BLaER1 (cell line): ENCODE results near the gene GINM1.

Experiments used
- H3K27ac ChIP-seq: shearing (Covaris generic); formaldehyde crosslinking; 2 replicates; pipeline ENCODE4 v1.8.1; 2022
- H3K27me3 ChIP-seq: shearing (Covaris generic); formaldehyde crosslinking; 2 replicates; pipeline ENCODE4 v1.8.1; 2022
- H3K36me3 ChIP-seq: shearing (Covaris generic); formaldehyde crosslinking; 2 replicates; pipeline ENCODE4 v1.8.1; 2022
- H3K4me1 ChIP-seq: shearing (Covaris generic); formaldehyde crosslinking; 2 replicates; pipeline ENCODE4 v1.8.1; 2022
- H3K4me2 ChIP-seq: shearing (Covaris generic); formaldehyde crosslinking; 2 replicates; pipeline ENCODE4 v1.8.1; 2022
- H3K4me3 ChIP-seq: shearing (Covaris generic); formaldehyde crosslinking; 2 replicates; pipeline ENCODE4 v1.8.1; 2022
- H3K9ac ChIP-seq: shearing (Covaris generic); formaldehyde crosslinking; 2 replicates; pipeline ENCODE4 v1.8.1; 2022
- H3K9me3 ChIP-seq: shearing (Covaris generic); formaldehyde crosslinking; 2 replicates; pipeline ENCODE4 v1.8.1; 2022
- H4K20me1 ChIP-seq: shearing (Covaris generic); formaldehyde crosslinking; 2 replicates; pipeline ENCODE4 v1.8.1; 2022
- Cebpa-rat ChIP-seq: shearing (Covaris generic); IDR thresholded peaks from 2 replicates; pipeline ENCODE4 v1.8.1; 2022

GINM1 gene, protein sequence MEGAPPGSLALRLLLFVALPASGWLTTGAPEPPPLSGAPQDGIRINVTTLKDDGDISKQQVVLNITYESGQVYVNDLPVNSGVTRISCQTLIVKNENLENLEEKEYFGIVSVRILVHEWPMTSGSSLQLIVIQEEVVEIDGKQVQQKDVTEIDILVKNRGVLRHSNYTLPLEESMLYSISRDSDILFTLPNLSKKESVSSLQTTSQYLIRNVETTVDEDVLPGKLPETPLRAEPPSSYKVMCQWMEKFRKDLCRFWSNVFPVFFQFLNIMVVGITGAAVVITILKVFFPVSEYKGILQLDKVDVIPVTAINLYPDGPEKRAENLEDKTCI

DNA sequence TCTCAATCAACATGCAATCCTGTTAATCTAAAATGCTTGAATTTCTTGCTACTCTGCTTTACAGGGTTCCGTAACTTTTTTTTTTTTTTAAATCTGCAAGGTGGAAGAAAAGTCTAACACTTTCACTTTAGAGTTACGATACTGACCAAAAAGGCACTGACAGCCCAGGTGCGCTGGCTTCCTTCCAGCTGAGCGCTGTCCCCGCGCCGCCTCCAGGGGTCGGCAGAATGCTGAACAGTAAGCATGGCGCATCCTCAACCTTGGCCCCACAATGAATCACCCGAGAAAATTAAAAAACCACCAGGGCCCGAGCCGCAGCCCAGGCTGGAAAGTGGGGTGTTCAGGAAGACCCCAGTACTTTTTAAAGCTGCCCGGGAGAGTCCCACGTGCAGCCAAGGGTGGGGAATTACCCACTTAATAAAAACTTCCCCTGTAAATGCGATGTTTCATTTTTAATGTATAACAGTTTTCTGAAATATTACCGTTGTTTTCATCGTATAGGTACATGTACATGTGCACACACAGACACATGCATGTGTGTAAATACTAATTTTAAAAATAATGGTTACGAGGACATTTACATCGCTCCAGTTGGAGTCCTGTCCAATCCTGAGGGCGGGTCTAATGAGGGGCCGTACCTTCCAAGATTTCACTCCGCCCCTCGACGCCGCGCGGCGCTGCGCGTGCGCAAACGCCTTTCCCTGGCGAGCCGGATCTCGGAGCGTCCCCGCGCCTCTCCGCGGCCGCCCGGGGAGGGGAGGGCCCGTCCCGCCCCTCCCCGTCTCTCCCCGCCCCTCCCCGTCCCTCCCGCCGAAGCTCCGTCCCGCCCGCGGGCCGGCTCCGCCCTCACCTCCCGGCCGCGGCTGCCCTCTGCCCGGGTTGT lies at the start of gene GINM1:
Gene GINM1, plus strand, starts transcription at position 849 of the 883 bp plus-strand sequence. CDS start 40 bp downstream, outside the sequence.
- TF ChIP-seq Cebpa-rat: no peak

DNA sequence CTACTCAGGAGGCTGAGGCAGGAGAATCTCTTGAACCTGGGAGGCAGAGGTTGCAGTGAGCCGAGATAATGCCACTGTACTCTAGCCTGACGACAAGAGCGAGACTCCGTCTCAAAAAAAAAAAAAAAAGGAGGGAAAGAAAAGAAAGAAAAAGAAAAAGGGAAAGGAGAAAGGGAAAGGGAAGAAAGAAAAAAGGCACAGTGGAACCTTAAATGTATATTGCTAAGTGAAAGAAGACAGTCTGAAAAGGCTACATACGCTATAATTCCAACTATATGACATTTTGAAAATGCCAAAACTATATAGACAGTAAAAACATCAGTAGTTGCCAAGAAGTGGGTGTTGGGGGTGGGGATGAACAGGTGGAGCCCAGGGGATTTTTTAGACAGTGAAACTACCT lies 36.5 kb upstream of the GINM1 start:
- Histone ChIP-seq H3K9ac (no peak overlapping the region), H3K27me3 (no peaks in the 10 kb centered on the region), H3K4me2 (no peak overlapping the region), H3K4me3 (no peak overlapping the region), H3K36me3 (peaks cover 95% of the 10 kb centered on the region), H3K4me1 (no peaks in the 10 kb centered on the region), H3K9me3 (no peaks in the 10 kb centered on the region), H3K27ac (no peak overlapping the region), H4K20me1 (0 out of 2 replicates have a peak, but pooled peaks cover 10% of the 10 kb centered on the region)
- TF ChIP-seq Cebpa-rat: no peak

More for the DNA sequence above, at the start of gene GINM1:
- H3K27me3 ChIP-seq: no peaks in the 10 kb centered on the region
- peak within 1 kb of the TSS; percentile 99 for H3K4me3 ChIP-seq
- H4K20me1 ChIP-seq: peaks cover 38% of the 10 kb centered on the region
- H3K9me3 ChIP-seq: no peaks in the 10 kb centered on the region
- peak within 1 kb of the TSS; percentile 94 for H3K9ac ChIP-seq
- no peaks in the 10 kb centered on the region for H3K36me3 ChIP-seq
- H3K4me1 ChIP-seq: peaks cover 21% of the 10 kb centered on the region
- H3K4me2 ChIP-seq: peak within 1 kb of the TSS; percentile 84
- peak within 1 kb of the TSS; percentile 87 for H3K27ac ChIP-seq

DNA sequence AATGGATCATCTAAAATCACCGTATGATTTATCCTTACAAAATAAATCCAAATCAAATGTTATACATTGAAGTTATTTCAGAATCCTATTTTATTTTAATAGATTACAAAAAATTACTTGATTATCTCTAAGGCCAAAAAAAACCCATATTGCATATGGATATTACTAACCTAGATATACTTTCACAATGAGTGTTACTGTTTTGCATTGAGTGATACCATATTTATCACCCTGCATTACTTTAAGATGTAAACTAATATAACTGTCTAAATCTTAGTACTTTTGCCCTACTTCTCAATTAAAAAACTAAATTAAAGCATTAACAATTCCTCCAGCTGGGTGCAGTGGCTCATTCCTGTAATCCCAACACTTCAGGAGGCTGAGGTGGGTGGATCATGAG lies 31.4 kb upstream of the GINM1 start:
- Histone ChIP-seq H3K9me3 (no peaks in the 10 kb centered on the region), H3K36me3 (peaks cover 100% of the 10 kb centered on the region), H3K27ac (no peak overlapping the region), H3K4me3 (no peak overlapping the region), H3K9ac (no peak overlapping the region), H3K4me2 (no peak overlapping the region), H3K27me3 (no peaks in the 10 kb centered on the region), H3K4me1 (no peaks in the 10 kb centered on the region), H4K20me1 (peaks cover 24% of the 10 kb centered on the region; the same call in 1 of the 2 replicates)
- TF ChIP-seq Cebpa-rat: no peak

DNA sequence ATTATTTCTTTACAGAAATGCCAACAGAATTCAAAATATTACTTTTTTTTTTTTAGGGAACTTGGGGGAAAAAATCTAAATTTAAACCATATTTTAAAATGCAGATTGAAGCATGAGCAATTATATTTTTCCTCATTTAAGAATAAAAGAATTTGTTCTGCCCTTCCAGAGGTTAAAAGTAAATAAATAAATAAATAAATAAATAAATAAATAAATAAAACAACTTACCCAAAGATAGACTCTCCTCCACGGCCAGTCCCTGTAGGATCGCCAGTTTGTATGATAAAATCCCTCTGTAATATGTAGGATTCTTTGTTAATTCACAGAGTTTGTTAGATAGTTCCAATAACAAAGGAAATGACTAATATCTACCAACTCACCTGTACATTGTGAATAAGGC lies 25.0 kb upstream of the GINM1 start:
- H3K36me3 ChIP-seq: peaks cover 48% of the 10 kb centered on the region
- H3K4me1 ChIP-seq: peaks cover 24% of the 10 kb centered on the region
- no peak overlapping the region for H3K9ac ChIP-seq
- TF ChIP-seq Cebpa-rat: no peak
- no peak overlapping the region for H3K27ac ChIP-seq
- H4K20me1 ChIP-seq: peaks cover 56% of the 10 kb centered on the region
- no peak overlapping the region for H3K4me2 ChIP-seq
- H3K27me3 ChIP-seq: no peaks in the 10 kb centered on the region
- H3K4me3 ChIP-seq: no peak overlapping the region
- H3K9me3 ChIP-seq: no peaks in the 10 kb centered on the region

DNA sequence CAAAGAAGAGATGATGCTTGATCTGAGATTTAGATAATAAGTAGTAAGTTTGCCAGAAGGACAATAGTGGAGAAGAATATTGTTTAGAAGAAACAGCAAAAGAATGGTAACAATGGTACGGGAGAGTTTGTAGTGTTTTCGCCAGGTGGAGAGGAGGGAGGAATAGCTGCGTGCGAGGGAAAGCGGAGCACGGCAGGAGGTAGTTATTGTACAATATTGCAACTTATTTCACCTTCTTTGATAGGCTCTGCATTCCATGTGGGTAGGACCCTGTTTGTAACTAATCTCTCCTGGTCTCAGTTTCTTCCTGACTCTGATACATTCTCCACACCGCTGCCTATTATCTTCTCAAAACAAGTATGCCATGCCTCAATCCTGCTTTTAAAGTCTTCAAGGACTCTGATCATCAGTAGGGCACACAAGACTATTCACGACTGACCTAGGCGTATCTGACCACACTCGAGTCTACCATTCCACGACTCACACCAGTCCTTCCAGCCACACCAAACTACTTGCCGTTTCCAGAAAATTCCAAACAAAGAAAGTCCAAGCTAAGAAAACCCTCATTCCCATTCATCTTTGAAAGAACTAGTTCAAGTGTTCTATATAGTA lies 21.4 kb upstream of the GINM1 start:
- Histone ChIP-seq H4K20me1 (peaks cover 43% of the 10 kb centered on the region), H3K4me1 (peaks cover 34% of the 10 kb centered on the region), H3K36me3 (peaks cover 12% of the 10 kb centered on the region), H3K4me2 (peak overlapping the region; percentile 93), H3K4me3 (peak overlapping the region; percentile 91), H3K27me3 (no peaks in the 10 kb centered on the region), H3K9me3 (no peaks in the 10 kb centered on the region), H3K9ac (peak overlapping the region; percentile 93), H3K27ac (peak overlapping the region; percentile 87)
- TF ChIP-seq Cebpa-rat: no peak

DNA sequence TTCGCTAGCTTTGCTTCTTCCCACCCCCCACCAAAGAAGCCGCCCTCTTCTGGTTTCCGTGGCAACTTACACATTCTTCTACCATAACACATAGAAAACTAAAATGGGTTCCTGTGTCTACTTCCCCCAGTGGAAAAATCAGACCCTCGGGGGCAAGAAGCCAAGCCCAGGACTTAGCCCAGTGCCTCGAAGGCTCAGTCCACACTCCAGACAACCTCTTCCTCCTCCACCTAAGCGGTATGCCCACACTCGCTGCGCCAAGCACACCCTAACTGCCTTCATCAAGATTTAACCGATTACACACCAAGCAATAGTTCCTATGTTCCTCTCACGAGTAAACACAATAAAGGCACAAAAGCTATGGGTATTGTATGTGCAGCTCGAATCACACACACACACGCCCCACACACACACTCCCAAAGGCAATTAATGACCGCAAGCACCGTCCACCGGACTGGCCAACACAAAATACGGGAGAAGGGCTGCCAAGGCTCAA lies 20.9 kb upstream of the GINM1 start:
- TF ChIP-seq Cebpa-rat: no peak
- Histone ChIP-seq H4K20me1 (peaks cover 43% of the 10 kb centered on the region), H3K36me3 (peaks cover 7% of the 10 kb centered on the region), H3K4me3 (peak overlapping the region; percentile 91), H3K9me3 (no peaks in the 10 kb centered on the region), H3K4me2 (peak overlapping the region; percentile 93), H3K4me1 (peaks cover 34% of the 10 kb centered on the region), H3K27me3 (no peaks in the 10 kb centered on the region), H3K27ac (peak overlapping the region; percentile 87), H3K9ac (peak overlapping the region; percentile 93)

DNA sequence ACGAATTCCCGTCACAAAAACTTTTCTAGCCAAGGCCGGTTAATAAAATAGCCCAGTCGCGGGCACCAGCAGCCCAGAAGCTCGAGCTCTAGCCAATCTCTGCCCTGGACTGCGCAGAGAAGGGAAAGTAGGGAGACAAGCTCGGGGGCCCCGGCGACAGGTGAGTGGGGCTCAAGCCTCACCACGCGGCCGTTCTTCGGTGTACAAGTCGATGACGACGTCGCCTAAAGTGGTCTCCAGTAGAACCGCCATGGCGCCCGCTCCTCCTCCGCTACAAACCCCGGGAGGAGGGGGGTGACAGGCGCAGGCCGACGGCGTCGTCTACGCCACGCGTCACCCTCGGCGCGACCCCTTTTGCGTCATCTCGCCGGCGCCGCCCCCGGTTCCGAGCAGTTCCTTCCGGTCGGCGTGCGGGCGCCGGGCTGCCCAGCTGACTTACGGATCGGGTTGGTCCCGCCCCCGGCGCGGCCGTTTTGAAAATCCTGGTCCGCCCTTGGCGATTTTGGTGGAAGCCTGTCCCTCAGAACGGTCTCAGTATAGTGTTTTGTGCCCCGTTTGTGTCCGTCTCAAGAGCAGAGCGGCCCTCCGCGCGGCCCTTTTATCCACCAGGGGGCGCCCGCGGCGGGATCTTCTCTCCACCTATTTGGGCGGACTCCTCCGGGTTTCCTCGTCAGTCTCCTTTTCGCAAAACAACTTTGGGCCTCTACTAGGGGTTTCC lies 20.3 kb upstream of the GINM1 start, which contains the start of gene PPIL4:
Gene PPIL4, minus strand, starts transcription at position 290 of the 718 bp plus-strand sequence. Its CDS starts 38 bp downstream, at position 252.
- Histone ChIP-seq H3K4me3 (peak within 1 kb of the TSS; percentile 91), H3K4me1 (peaks cover 34% of the 10 kb centered on the region), H3K4me2 (peak within 1 kb of the TSS; percentile 93), H3K27ac (peak within 1 kb of the TSS; percentile 87), H4K20me1 (peaks cover 43% of the 10 kb centered on the region), H3K36me3 (peaks cover under 1% of the 10 kb centered on the region; the same call in 1 of the 2 replicates), H3K9ac (peak within 1 kb of the TSS; percentile 93), H3K9me3 (no peaks in the 10 kb centered on the region), H3K27me3 (no peaks in the 10 kb centered on the region)
- no peak for TF ChIP-seq Cebpa-rat

DNA sequence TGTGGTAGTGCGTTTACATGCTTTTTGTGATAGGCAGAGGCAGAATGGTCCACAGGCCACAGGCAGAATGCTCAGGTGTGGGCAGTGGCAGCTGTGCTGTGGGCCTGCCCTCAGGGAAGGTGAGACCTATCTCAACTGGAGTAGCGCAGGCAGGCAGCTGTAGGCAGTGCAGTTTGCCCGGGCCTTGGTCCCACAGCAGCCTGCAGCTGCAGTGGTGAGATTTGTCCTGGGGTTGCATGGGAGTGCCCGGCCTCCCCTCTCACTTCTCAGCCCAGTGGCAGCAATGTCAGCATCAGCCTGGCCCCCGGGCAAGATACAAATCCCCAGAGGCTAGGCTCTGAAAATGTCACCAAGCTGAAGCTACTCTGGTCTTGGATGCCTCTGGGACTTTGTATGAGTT lies 14.3 kb upstream of the GINM1 start:
- H3K9ac ChIP-seq: no peak overlapping the region; the same call in 1 of the 2 replicates
- peak overlapping the region; percentile 67 for H3K4me2 ChIP-seq
- no peaks in the 10 kb centered on the region for H3K27me3 ChIP-seq
- H3K9me3 ChIP-seq: no peaks in the 10 kb centered on the region
- no peaks in the 10 kb centered on the region for H4K20me1 ChIP-seq
- no peak overlapping the region for H3K4me3 ChIP-seq
- H3K27ac ChIP-seq: peak overlapping the region; percentile 73
- peaks cover 20% of the 10 kb centered on the region for H3K4me1 ChIP-seq
- no peak for TF ChIP-seq Cebpa-rat
- no peaks in the 10 kb centered on the region for H3K36me3 ChIP-seq

DNA sequence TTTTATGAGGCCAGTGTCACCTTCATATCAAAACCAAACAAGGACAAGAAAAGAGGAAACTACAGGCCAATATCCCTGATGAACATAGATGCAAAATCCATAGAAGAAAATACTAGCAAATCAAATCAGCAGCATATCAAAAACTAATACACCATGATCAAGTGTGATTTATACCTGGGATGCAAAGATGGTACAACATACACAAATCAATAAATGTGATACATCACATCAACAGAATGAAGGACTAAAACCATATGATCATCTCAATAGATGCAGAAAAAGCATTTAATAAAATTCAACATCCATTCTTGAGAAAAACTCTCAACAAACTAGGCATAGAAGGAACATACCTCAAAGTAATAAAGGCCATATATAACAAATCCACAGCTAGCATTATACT lies 8.1 kb upstream of the GINM1 start:
- no peaks in the 10 kb centered on the region for H3K27me3 ChIP-seq
- no peaks in the 10 kb centered on the region for H3K9me3 ChIP-seq
- no peak overlapping the region for H3K4me2 ChIP-seq
- no peak overlapping the region for H3K4me3 ChIP-seq
- no peak overlapping the region for H3K9ac ChIP-seq
- no peak for TF ChIP-seq Cebpa-rat
- no peaks in the 10 kb centered on the region for H3K36me3 ChIP-seq
- no peaks in the 10 kb centered on the region for H3K4me1 ChIP-seq
- no peak overlapping the region for H3K27ac ChIP-seq
- no peaks in the 10 kb centered on the region for H4K20me1 ChIP-seq
